Colonic mucosa (tissue), 4 donors: ENCODE results near the gene NTMT1. TPM values are rescaled to one million over a fixed set of nuclear protein-coding genes. Genes with fewer than 3 reads are reported as not detected.
"Not testable (repeated sequence)": the region's sequence is repeated elsewhere in the genome, so short reads cannot be mapped to it uniquely, and the experiment has no call there.

ENCODE experiments used
- DNase-seq: peaks from one replicate; pipeline ENCODE4 v3.0.0-alpha.2; 2020
- H3K27ac ChIP-seq: fragments of 200-600 bp; one replicate; pipeline ENCODE4 v1.8.0; 2021
- H3K27me3 ChIP-seq: fragments of 200-600 bp; one replicate; pipeline ENCODE4 v1.8.0; 2021
- H3K36me3 ChIP-seq: fragments of 200-600 bp; one replicate; pipeline ENCODE4 v1.8.0; 2021
- H3K4me1 ChIP-seq: fragments of 200-600 bp; one replicate; pipeline ENCODE4 v1.8.0; 2021; ENCODE audit warnings: mild to moderate bottlenecking
- H3K4me3 ChIP-seq: fragments of 200-600 bp; one replicate; pipeline ENCODE4 v1.8.0; 2021
- H3K9ac ChIP-seq, 2 donors: one replicate each; pipeline ENCODE4 v1.7.0; 2013; ENCODE audit warnings: control low read depth in 2 of 2, low read depth in 2 of 2, low read length in 2 of 2
- H3K9me3 ChIP-seq: fragments of 200-600 bp; one replicate; pipeline ENCODE4 v1.8.0; 2021
- CTCF ChIP-seq: fragments of 200-600 bp; IDR thresholded peaks from one replicate; pipeline ENCODE4 v1.8.0; 2022; ENCODE audit warnings: antibody characterized with exemption, mild to moderate bottlenecking
- intact Hi-C: fragments of 100-400 bp; cut with DNase I; formaldehyde crosslinking; loops from one replicate; pipeline ENCODE4 v1.14.1; 2022
- total RNA-seq, 2 donors: library from RNA; stranded (reverse); fragmentation: NEBNext Ultra II Directional in 1 of 2; extraction: Animal tissue kit (Norgen Biotek cat#: 25700) in 1 of 2; gene quantifications; one replicate each; pipeline ENCODE4 v1.2.1, GENCODE V29; 2021
- donor health status: healthy.
- donor health status: DM: no; HTN: no; CAD: no.
- donor health status: DM: no; HTN: no; CAD: no.

The NTMT1 gene
- total RNA-seq, 2 donors from 2014 or later = 25.3 to 50.2 TPM

GRCh38 chr9:129632460-129632859 lies 6.5 kb downstream of the NTMT1 start:
- Histone ChIP-seq H3K9me3 (no peaks in the 10 kb centered on the region), H3K4me3 (no peak overlapping the region), H3K27me3 (no peaks in the 10 kb centered on the region), H3K9ac (no peak overlapping the region), H3K36me3 (peaks cover 15% of the 10 kb centered on the region), H3K27ac (no peak overlapping the region), H3K4me1 (peaks cover 8% of the 10 kb centered on the region)
- TF ChIP-seq CTCF = no peak
- intact Hi-C loops = no loop called here
- no peak for DNase-seq

- no peak overlapping the region for H3K9ac ChIP-seq
- H3K4me1 ChIP-seq = peaks cover under 1% of the 10 kb centered on the region
- DNase-seq = no peak
- H3K4me3 ChIP-seq = no peak overlapping the region
- no peak overlapping the region for H3K27ac ChIP-seq
- TF ChIP-seq CTCF = no peak
- H3K36me3 ChIP-seq = peaks cover 15% of the 10 kb centered on the region
- no peaks in the 10 kb centered on the region for H3K27me3 ChIP-seq
- intact Hi-C loops = no loop called here
- no peaks in the 10 kb centered on the region for H3K9me3 ChIP-seq
Measured at GRCh38 chr9:129633207-129633606, 7.2 kb downstream of the NTMT1 start.

GRCh38 chr9:129633848-129634247 lies 7.9 kb downstream of the NTMT1 start:
- no peak for TF ChIP-seq CTCF
- H3K9ac ChIP-seq = no peak overlapping the region
- DNase-seq = no peak
- no peaks in the 10 kb centered on the region for H3K27me3 ChIP-seq
- intact Hi-C loops = no loop called here
- H3K36me3 ChIP-seq = peaks cover 17% of the 10 kb centered on the region
- no peak overlapping the region for H3K27ac ChIP-seq
- no peak overlapping the region for H3K4me3 ChIP-seq
- no peaks in the 10 kb centered on the region for H3K9me3 ChIP-seq
- H3K4me1 ChIP-seq = no peaks in the 10 kb centered on the region

GRCh38 chr9:129635099-129636065 lies 9.4 kb downstream of the NTMT1 start:
- no peak for TF ChIP-seq CTCF
- intact Hi-C loops = no loop called here
- Histone ChIP-seq H3K9me3 (no peaks in the 10 kb centered on the region), H3K27ac (no peak overlapping the region), H3K27me3 (no peaks in the 10 kb centered on the region), H3K4me1 (peaks cover 4% of the 10 kb centered on the region), H3K4me3 (no peak overlapping the region), H3K9ac (no peak overlapping the region), H3K36me3 (peaks cover 19% of the 10 kb centered on the region)
- DNase-seq = no peak

GRCh38 chr9:129636343-129636742 lies 10.4 kb downstream of the NTMT1 start:
- H3K27ac ChIP-seq, H3K9ac ChIP-seq, H3K9me3 ChIP-seq, DNase-seq, H3K27me3 ChIP-seq, intact Hi-C loops, H3K4me3 ChIP-seq: not testable (repeated sequence)
- Histone ChIP-seq H3K36me3 (peaks cover 19% of the 10 kb centered on the region), H3K4me1 (peaks cover 14% of the 10 kb centered on the region)

DNA sequence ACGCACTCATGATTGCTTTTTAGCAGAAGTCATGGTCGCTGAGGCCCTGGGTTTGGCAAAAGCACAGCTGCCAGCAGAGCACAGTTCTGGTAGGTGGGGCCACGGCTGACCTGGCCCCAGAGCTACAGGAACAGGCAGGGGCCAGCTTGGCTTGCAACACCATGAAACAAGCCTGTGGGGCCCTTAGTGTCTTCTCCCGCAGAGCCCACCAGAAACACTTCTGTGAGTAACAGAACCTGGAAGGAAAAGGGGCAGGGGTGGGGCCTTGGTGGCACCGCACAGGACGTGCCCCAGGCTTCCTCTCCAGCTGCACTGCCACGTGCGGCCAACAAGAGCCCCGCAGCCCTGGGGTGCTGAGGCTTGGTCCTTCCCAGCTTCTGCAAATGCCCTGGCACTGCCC lies 11.1 kb downstream of the NTMT1 start:
- DNase-seq = no peak
- Histone ChIP-seq H3K36me3 (peaks cover 19% of the 10 kb centered on the region), H3K27me3 (no peaks in the 10 kb centered on the region), H3K4me1 (peaks cover 14% of the 10 kb centered on the region), H3K27ac (no peak overlapping the region), H3K9ac (no peak overlapping the region), H3K9me3 (no peaks in the 10 kb centered on the region), H3K4me3 (no peak overlapping the region)
- no peak for TF ChIP-seq CTCF
- intact Hi-C loops = no loop called here
